A673 (cell line): ENCODE measurements around the gene TLX3. TPM values are rescaled to one million over a fixed set of nuclear protein-coding genes. Genes with fewer than 3 reads are reported as not detected.

Experiments
- BruUV-seq: library from RNA; stranded (reverse); fragments of 400-500 nt; replicated peaks from 2 replicates; lab custom pipeline; 2021; lab: Mats Ljungman, UMichigan
- CTCF ChIA-PET: fragments of 300-600 bp; sonication (Branson Sonifier 250); formaldehyde crosslinking; loops from one replicate; lab custom pipeline; 2022; ENCODE audit warnings: antibody characterized with exemption; lab: Charles Lee
- POLR2A ChIA-PET: fragments of 300-600 bp; sonication (Branson Sonifier 250); formaldehyde crosslinking; loops from one replicate; lab custom pipeline; 2022; ENCODE audit warnings: antibody characterized with exemption; ENCODE audit not compliant: low non-redundant PET; lab: Charles Lee
- DNase-seq: peaks from one replicate; pipeline ENCODE4 v3.0.0-alpha.2; 2015; ENCODE audit warnings: low spot score
- H3K27ac ChIP-seq: fragments of 200-600 bp; sonication (generic); 2 replicates; pipeline ENCODE4 v1.5.1; 2016; ENCODE audit warnings: mixed run types, low read depth, mild to moderate bottlenecking, mixed read lengths, antibody characterized with exemption, low read length; ENCODE audit not compliant: poor library complexity, severe bottlenecking
- H3K27me3 ChIP-seq: fragments of 200-600 bp; sonication (generic); replicated peaks from 2 replicates; pipeline ENCODE4 v1.6.1; 2017; ENCODE audit warnings: mixed run types, low read depth, mild to moderate bottlenecking, mixed read lengths, antibody characterized with exemption, low read length; ENCODE audit not compliant: insufficient read depth, poor library complexity
- H3K36me3 ChIP-seq: fragments of 200-600 bp; sonication (generic); 2 replicates; pipeline ENCODE4 v1.6.1; 2016; ENCODE audit warnings: mixed run types, mild to moderate bottlenecking, mixed read lengths, antibody characterized with exemption, low read length; ENCODE audit not compliant: insufficient read depth, poor library complexity, severe bottlenecking
- H3K4me1 ChIP-seq: fragments of 200-600 bp; sonication (generic); 2 replicates; pipeline ENCODE4 v1.6.1; 2017; ENCODE audit warnings: mixed run types, mild to moderate bottlenecking, mixed read lengths, antibody characterized with exemption, low read length; ENCODE audit not compliant: insufficient read depth, poor library complexity, severe bottlenecking
- H3K4me3 ChIP-seq: fragments of 200-600 bp; sonication (generic); 2 replicates; pipeline ENCODE4 v1.5.1; 2016; ENCODE audit warnings: low read depth, mixed run types, mild to moderate bottlenecking, mixed read lengths, low read length; ENCODE audit not compliant: poor library complexity, severe bottlenecking
- H3K9me3 ChIP-seq: fragments of 200-600 bp; sonication (generic); 2 replicates; pipeline ENCODE4 v1.6.1; 2016; ENCODE audit warnings: mixed run types, low read depth, mild to moderate bottlenecking, mixed read lengths, antibody characterized with exemption, low read length; ENCODE audit not compliant: poor library complexity, severe bottlenecking
- CTCF ChIP-seq: fragments of 300-800, 200-600 bp; sonication (generic); conservative IDR thresholded peaks from 2 replicates; pipeline ENCODE4 v1.5.1; 2017; ENCODE audit warnings: low read depth, mild to moderate bottlenecking, antibody characterized with exemption, low read length, moderate library complexity, mixed read lengths
- EZH2 ChIP-seq: fragments of 200-600 bp; sonication (generic); IDR thresholded peaks from 2 replicates; pipeline ENCODE4 v1.6.1; 2017; ENCODE audit warnings: borderline replicate concordance, low read depth, mild to moderate bottlenecking, mixed read lengths, antibody characterized with exemption, low read length; ENCODE audit not compliant: poor library complexity, severe bottlenecking
- intact Hi-C: fragments of 100-400 bp; cut with micrococcal nuclease; formaldehyde crosslinking; loops from one replicate; pipeline ENCODE4 v1.10.0; 2022; ENCODE audit not compliant: unreplicated experiment
- total RNA-seq: library from RNA; stranded (reverse); gene quantifications from 2 replicates; pipeline ENCODE4 v1.2.3, GENCODE V29; 2021

Gene TLX3
- total RNA-seq, 1 experiment from 2014 or later: not detected

- Histone ChIP-seq H3K27me3 (peaks cover 100% of the 10 kb centered on the region), H3K27ac (no peak overlapping the region), H3K9me3 (no peaks in the 10 kb centered on the region), H3K4me3 (no peak overlapping the region), H3K36me3 (no peaks in the 10 kb centered on the region), H3K4me1 (no peaks in the 10 kb centered on the region)
- intact Hi-C loops: no loop called here
- no peak for DNase-seq
- POLR2A ChIA-PET: no interaction called here
- CTCF ChIA-PET: no interaction called here
- TF ChIP-seq EZH2 (peak; percentile 41), CTCF (no peak)
- no TSS peak for BruUV-seq
Measured at GRCh38 chr5:171306781-171307591, 2.1 kb upstream of the TLX3 start.

- Histone ChIP-seq H3K27ac (no peak overlapping the region), H3K27me3 (peaks cover 100% of the 10 kb centered on the region), H3K4me3 (no peak overlapping the region), H3K9me3 (no peaks in the 10 kb centered on the region), H3K4me1 (no peaks in the 10 kb centered on the region), H3K36me3 (no peaks in the 10 kb centered on the region)
- ChIA-PET POLR2A (no interaction called here), CTCF (no interaction called here)
- no peak for TF ChIP-seq EZH2
- no peak for TF ChIP-seq CTCF
- DNase-seq: no peak
- intact Hi-C loops: no loop called here
- BruUV-seq: no TSS peak
Measured at GRCh38 chr5:171307789-171308452, 1.1 kb upstream of the TLX3 start.

- Histone ChIP-seq H3K27ac (no peak overlapping the region), H3K4me1 (no peaks in the 10 kb centered on the region), H3K9me3 (no peaks in the 10 kb centered on the region), H3K27me3 (peaks cover 100% of the 10 kb centered on the region), H3K36me3 (no peaks in the 10 kb centered on the region), H3K4me3 (no peak overlapping the region)
- intact Hi-C loops: no loop called here
- ChIA-PET CTCF (no interaction called here), POLR2A (no interaction called here)
- no TSS peak for BruUV-seq
- no peak for DNase-seq
- TF ChIP-seq CTCF (no peak), EZH2 (no peak)
Measured at GRCh38 chr5:171309276-171310211, 496 bp downstream of the TLX3 start.
